DMS153 treated with DMSO at 0.1 percent for 48 hours (cell line): ENCODE measurements around the gene TMSB10.
"Not testable (repeated sequence)": the region's sequence is repeated elsewhere in the genome, so short reads cannot be mapped to it uniquely, and the experiment has no call there.

Experiments used
- DNase-seq: peaks from one replicate; lab custom pipeline; 2025; ENCODE audit not compliant: unreplicated experiment; lab: John Stamatoyannopoulos, UW

Gene TMSB10

GRCh38 chr2:84931384-84931821 is 25.9 kb downstream of the TMSB10 start:
- DNase-seq = no peak

GRCh38 chr2:84938194-84938879 is 32.9 kb downstream of the TMSB10 start:
- DNase-seq = no peak

GRCh38 chr2:84939426-84940087 is 34.1 kb downstream of the TMSB10 start:
- no peak for DNase-seq

- DNase-seq = no peak
Observed at GRCh38 chr2:84940088-84940470, 34.6 kb downstream of the TMSB10 start.

GRCh38 chr2:84940831-84941412 is 35.5 kb downstream of the TMSB10 start:
- no peak for DNase-seq

- DNase-seq = no peak
Observed at GRCh38 chr2:84942166-84942565, 36.7 kb downstream of the TMSB10 start.

- DNase-seq = no peak
Observed at GRCh38 chr2:84942964-84943421, 37.5 kb downstream of the TMSB10 start.

GRCh38 chr2:84944295-84944909 is 38.9 kb downstream of the TMSB10 start:
- DNase-seq = no peak

GRCh38 chr2:84945838-84946203 is 40.4 kb downstream of the TMSB10 start:
- not testable (repeated sequence) for DNase-seq

- no peak for DNase-seq
Observed at GRCh38 chr2:84946204-84947009, 41.0 kb downstream of the TMSB10 start.

GRCh38 chr2:84947010-84947593 is 41.6 kb downstream of the TMSB10 start:
- DNase-seq = no peak

GRCh38 chr2:84953535-84953934 is 48.1 kb downstream of the TMSB10 start:
- DNase-seq = no peak

- no peak for DNase-seq
Observed at GRCh38 chr2:84954329-84954728, 48.9 kb downstream of the TMSB10 start.
